DMS53 (cell line): Measurements from ENCODE around the gene RAB18.
"Not testable (repeated sequence)": the region's sequence is repeated elsewhere in the genome, so short reads cannot be mapped to it uniquely, and the experiment has no call there.

Experiments used
- DNase-seq: peaks from one replicate; lab custom pipeline; 2025; lab: John Stamatoyannopoulos, UW

RAB18 gene

DNA sequence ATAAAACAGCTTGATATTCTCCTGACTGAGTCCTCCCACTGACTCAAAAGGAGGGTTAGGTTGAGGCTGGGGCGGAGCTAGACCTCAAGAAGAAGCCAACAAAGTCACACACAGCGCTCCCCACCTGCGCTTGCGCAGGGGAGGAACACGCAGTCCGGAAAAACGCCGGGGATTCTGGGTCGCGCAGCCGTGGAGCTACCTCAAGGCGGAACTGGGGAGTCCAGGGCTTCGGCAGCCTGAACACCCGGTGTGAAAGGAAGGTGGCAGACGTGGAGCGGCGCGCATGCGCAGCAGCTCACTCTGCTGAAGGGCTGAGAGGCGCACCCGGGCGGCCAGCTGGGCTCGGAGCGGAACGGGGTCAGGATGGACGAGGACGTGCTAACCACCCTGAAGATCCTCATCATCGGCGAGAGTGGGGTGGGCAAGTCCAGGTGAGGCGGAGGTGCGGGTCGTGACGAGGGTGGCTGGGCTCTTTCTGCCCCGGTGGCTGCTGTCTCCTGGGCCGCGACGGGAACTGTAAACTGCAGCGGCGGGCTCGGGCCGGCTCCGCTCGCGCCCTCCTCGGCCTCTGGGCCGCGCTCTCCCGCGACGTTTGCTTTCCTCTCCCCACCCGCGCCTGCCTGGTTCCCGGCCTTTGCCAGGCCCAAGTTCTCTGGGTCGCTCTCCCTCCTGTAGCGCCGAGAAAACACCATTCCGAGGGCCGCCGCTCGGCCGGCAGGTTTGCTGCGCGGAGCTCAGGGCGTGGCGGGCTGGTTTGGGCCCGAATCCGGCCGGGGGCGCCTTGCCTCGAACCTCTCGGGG is at the start of gene RAB18:
Gene RAB18, plus strand, starts transcription at position 298 of the 801 bp plus-strand sequence. Its CDS starts 66 bp downstream, at position 364.
- DNase-seq, result peak; percentile 99

DNA sequence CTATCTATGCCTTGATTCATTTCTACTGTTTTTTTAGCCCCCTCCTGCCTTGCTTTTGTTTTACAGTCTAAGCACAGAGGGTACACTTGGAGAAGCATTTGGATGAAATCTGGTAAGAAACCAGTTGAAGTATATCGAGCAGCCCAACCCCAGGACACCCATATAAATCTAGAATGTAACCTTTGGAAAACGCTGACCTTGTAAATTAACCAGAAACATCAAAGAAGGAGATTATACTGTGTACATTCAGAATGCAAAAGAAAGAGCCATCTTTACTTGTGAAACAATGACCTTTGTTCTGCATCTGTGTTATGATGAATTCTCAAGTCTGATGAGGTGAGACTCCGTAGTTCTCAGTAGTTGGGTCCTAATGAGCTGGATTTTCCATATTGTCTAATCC is 49.3 kb upstream of the RAB18 start:
- no peak for DNase-seq

DNA sequence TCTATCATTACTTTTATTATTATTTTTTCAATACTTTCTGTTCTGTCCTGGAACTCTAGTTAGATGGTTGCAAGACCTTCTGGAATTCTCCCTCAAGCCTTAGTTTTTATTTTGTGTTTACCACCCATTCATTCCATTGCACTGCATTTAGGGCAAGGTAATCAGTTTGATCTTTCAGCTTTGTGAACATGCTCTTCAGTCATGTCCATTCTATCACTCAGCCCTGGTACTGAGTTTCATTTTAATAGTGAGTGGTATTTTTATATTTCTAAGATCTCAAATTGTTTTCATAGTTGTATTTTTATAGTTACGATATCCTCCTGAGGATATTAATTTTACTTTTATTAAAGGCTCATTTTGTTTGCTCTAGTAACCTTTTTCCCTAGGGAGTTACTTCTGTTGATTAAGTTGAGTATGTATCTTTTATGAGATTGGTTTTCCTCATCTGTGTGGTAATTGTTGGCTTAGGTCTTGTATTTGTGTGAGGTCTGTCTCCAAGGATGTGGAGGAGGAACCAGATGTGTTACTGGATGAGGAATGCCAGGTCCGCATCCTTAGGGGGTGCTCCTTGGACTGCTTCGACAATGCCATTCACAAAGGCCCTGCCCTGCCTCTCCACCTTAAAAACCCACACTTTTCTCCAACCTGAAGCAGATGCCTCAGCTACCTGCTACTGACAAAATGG is 46.7 kb upstream of the RAB18 start:
- no peak for DNase-seq

DNA sequence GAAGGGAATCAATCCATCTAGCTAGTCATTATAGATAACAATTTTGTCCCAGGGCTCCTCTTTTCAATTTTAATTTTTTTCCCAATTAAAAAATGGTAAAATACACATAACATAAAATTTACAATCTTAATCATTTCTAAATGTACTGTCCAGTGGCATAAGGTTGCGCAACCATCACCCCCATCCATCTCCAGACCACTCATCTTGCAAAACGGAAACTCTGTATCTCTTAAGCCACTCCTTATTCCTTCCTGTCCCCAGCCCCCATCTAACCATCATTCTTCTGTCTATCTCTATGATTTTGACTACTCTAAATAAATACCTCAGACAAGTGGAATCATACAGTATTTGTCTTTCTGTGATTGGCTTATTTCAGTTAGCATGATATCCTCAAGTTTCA is 46.1 kb upstream of the RAB18 start:
- no peak for DNase-seq

DNA sequence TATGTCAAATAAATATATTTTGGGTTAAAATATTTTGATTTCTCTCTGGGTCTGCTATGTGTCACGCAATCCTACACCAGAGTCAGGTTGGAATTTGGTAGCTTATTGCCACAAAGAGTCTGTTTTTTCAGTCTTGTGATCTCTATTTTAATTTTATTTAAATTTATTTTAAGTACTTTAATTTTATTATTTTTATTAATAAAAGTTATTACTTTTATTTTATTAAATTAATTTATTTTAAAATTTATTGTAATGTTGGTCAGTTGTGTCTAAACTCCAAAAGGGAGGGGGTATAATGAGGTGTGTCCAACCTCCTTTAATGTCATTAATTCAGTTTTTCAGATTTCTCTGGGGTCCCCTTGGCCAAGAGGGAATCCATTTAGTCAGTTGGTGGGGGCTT is 42.8 kb upstream of the RAB18 start:
- no peak for DNase-seq

DNA sequence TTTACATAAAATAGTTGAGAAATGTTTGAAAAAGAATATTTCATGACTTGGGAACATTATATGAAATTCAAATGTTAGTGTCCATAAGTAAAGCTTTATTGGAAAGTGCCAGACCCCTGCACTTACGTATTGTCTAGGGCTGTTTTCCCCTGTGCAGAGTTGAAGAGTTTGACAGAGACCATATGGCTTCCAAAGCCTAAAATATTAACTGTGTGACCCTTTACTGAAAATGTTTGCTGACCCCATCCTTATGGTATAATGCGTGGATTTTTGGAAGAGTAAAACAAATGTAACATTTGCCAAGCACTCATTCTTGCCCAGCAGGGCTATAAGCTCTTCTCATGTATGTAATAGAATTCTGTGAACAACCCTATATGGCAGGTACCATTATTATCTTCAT is 40.1 kb upstream of the RAB18 start:
- no peak for DNase-seq

DNA sequence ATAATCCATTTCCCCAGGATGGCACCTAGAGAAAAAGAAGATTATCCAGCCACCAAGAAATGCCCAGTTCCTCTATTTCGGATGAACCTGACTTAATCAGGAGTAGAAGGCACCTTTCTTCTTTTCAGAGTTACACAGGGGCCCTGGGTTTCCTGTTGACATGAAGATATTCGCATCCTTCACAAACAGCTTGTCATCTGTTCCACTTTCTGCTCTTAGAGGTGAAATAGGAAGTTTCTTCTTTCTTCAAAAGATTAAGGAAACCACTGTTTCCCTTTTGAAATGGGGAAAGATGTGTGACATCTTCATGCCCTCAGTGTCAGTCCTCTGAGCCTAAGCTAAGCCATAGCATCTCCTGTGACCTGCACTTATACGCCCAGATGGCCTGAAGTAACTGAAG is 39.1 kb upstream of the RAB18 start:
- no peak for DNase-seq

DNA sequence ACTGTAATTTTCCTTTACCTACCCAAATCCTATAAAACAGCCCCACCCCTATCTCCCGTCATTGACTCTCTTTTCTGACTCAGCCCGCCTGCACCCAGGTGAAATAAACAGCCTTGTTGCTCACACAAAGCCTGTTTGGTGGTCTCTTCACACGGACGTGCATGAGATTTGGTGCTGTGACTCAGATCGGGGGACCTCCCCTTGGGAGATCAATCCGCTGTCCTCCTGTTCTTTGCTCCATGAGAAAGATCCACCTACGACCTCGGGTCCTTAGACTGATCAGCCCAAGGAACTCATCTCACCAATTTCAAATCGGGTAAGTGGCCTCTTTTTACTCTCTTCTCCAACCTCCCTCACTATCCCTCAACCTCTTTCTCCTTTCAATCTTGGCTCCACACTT is 38.5 kb upstream of the RAB18 start:
- not testable (repeated sequence) for DNase-seq

DNA sequence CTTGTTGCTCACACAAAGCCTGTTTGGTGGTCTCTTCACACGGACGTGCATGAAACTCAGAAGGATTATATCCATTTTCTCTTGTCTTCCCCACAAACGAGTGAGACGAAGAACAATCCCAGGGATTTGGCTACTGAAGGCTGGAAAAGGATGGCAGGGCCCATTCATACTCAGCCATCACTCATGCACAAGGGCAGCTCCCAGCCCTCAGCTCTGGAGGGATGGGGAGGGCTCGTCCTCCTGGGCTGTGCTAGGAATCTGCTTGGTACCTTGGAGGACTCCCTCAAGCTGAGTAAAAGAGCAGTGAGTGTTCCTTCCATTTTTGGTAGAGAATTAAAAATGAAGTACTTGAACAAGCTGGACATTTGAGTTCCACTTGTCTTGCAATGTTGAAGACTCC is 33.2 kb upstream of the RAB18 start:
- no peak for DNase-seq

DNA sequence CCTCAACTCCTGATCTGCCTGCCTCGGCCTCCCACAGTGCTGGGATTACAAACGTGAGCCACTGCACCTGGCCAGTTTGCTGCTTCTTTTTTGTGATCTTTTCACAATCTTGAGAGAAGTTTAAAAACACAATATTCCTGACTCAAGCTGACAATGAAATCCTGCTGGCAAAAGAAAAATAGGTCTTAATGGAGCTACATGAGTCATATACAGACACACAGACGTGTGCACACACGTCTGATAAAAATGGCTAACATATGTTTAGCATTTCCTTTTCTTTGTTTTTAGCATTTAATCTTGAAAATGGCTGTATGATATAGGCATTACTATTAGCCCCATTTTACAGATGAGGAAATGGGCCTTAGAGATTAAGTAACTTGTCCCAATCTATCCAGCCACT is 29.4 kb upstream of the RAB18 start:
- DNase-seq, result no peak

DNA sequence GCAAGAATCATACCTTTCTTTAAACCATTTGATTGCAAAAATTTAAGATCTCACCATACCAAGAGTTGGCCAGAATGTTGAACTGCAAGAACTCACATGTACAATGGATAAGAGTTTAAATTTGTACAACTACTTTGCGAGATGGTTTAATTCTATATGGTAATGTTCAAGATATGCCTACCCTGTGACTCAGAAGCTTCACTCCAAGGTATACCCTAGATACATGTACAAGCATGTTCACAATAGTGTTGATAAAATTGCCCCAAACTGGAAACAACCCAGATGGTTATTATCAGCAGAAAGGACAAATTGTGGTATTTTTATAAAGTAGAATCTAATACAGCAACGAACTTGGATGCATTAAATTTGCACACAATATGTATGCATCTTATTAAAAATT is 25.1 kb upstream of the RAB18 start:
- no peak for DNase-seq

DNA sequence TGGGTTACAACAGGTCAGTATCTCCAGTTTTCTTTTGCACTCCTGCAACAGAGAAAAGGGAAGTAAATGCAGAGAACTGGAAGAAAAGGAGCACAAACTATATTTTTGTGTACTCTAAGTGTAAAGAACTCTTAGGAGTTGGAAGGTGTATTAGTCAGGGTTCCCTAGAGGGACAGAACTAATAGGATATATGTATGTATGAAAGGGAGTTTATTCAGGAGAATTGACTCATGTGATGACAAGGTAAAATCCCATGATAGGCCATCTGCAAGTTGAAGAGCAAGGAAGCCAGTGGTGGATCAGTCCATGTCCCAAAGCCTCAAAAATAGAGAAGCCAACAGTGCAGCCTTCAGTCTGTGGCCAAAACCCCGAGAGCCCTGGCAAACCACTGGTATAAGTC is 22.6 kb upstream of the RAB18 start:
- DNase-seq, result no peak

DNA sequence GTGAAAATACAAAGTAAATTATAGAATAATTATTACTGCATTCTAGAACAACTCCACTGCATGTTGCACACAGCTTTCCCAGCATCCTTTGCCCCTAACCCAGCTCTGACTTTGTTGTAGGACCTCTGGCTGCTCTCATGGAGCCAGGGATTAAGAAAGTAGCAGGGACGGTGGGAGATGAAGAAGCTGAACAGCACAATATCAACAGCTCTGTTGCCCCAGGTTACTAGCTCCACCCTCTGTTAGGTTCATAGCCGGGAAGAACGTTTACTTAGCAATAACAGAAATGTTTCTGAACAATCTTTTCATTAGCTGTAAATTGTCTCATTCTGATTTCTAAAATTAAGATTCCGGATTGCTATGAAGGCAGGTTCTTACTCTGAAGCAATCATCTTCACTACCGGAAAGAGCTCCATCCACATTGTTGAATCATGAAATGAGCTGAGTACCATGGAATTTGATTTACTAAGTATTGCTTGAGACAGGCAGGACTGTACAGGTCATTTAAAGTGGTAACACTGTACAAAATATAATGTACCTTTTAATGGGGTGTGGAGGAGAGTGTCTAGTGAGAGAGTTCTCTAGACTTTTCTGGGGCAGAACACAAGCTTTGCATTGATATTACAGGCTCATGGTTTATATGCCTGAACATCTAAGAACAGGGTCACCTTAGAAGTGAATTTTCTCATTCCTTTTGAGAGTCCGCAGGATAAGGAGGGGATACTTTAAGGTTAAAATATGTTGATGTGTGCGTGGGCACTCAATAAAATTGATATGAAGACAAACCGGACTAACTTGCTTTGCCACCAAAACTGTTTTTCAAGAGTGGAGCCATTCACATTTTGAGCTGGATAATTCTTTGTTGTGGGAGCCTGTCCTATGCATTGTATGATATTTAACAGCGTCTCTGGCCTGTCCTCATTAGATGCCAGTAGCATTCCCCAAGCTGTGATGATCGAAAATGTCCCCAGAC is 20.8 kb upstream of the RAB18 start:
- DNase-seq, result peak; percentile 62

DNA sequence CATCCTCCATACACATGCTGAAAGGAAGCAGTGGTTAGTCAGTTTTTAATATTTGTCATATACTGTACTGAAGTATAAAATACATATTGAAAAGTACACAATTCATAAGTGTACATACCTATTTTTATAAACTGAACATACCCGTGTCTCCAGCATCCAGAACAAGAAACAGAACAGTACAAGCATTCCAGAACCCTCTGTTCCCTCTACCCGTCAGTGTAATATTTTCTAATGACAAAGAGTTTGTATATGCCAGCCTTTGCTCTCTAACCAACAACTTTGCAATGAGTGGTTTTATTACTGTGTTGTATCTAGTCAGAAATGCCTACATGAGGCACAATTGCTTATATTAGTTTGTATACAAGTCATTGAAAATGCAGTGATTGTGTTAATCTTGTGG is 18.7 kb upstream of the RAB18 start:
- no peak for DNase-seq

DNA sequence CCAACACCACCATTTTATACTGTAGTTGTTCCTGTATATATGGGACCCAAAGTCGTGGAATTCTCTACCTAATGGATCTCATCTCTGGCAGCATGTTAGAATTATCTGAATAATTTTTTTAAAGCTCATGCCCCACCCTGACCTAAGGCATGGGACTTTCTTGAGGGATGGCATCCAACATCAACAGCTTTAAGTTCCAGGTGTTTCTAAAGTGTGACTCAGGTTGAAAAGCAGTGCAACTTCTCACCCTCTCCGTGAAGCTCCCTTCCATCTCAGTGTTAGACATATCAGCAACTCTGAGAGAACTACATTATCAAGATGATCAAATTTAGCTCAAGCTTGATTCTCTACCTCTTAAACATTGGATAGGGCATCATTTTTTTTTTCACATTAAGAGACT is 18.1 kb upstream of the RAB18 start:
- no peak for DNase-seq

DNA sequence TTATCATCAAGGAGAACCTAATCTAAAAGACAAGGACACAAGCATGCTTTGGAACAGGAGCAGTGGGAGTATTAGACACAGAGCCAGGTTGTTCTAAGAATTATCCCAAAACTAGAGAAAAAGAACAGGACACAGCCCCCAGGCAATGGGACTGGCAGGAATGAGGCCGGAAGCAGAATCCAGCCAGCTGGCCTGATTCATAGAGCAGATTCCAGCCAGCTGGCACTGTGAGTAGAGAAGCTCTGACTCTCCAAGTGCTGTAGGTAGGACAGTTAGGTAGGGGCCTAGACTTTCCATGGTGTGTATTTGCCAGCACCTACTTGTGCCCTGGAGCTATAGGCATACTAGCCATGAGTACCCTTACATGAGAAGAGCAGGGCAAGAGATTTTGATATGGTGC is 13.3 kb upstream of the RAB18 start:
- DNase-seq, result no peak

DNA sequence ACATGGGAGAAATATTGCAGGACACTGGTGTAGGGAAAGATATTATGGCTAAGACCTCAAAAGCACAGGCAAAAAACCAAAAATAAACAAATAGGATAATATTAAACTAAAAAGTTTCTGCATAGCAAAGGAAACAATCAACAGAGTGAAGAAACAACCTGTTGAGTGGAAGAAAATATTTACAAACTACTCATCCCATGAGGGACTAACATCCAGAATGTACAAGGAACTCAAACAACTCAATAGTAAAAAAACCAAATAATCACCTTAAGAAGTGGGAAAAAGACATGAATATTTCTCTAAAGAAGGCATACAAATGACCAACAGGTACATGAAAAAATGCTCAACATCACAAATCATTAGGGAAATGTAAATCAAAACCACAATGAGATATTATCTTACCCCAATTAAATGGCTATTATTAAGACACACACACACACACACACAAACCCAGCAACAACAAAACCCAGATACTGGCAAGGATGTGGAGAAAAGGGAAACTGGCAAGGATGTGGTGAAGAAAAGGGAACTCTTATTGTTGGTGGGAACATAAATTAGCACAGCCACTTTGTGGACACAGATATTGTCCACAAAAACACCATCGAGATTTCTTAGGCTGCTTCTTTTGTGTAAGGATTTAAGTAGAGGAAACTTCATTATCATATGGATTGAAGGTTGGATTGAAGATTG is 9.8 kb upstream of the RAB18 start:
- DNase-seq, result no peak

DNA sequence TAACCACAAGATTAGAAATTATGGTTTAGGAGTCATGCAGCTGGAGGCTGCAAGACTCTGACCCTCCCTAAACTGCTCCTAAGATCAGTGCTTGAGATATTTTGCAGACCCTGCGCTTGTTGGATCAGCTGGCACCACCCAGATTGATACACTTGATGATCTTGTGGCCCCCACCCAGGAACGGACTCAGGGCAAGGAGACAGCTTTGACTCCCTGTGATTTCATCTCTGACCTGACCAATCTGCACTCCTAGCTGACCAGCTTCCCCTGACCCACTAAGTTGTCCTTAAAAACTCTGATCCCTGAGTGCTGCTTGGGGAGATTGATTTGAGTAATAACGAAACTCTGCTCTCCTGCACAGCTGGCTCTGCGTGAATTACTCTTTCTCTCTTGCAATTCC is 8.0 kb upstream of the RAB18 start:
- no peak for DNase-seq

DNA sequence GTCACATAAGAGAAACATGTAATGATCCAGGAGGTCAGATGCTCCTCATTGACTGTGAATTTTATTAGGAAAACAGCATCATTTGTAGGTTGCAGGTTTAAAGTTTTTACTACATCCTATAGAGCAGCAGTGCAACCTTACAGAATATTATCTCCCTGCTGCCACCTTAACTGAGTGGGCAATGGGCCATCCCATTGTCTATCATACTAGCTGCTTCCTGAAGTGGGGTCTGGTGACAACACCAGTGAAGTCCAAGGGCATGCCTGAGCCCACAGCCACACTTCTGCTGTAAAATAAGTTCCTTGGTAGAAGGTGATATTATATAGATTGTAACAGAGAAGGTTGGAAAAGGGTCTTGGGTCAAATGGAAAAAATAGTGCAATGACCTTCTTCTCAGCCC is 4.0 kb upstream of the RAB18 start:
- DNase-seq, result no peak

DNA sequence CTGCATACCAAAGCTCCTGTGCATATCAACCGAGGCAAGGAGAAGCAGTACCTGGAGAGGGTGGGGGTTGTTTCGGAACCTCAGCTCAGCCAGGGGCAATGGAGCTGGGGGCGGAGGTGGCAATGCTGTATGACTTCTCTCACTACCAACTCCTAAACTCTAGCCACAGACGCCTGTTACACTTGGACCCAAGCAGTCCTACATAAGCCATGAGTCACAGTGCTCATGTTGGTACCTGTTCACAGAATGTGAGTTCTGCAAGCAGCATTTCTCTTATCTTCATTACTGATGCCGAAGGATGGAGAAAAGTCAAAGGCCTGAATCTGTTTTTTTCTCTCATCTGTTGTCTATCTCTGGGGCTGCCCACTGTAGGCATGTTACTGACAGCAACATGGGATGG is 3.2 kb upstream of the RAB18 start:
- no peak for DNase-seq

DNA sequence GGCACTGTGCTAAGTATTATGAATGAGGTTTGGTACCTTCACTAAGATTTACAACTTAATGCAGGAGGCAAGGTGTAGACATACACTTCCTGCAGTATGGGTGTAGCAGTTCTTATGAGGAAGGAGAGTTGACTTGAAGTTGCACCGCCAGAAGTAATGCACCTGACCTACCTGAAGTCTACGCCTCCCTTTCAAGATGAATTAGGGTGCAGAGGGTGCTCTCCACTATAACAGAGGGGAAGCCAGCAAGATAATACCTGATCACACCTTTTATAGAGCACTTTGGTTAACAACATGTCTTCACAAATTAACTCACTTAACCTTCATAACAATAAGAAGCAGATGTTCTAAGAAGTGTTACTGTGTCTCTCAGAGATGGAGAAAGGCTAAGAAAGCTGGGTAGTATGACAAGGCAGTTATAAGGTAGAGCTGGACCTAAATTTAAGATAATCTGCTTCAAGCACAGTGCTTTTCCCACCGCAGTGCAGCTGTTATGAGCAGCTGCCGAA is 552 bp upstream of the RAB18 start:
- peak; percentile 52 for DNase-seq
